Astrocyte of the spinal cord (primary cell): Measurements from ENCODE around the gene RAB4A.

Source experiments
- DNase-seq: peaks from one replicate; pipeline ENCODE4 v3.0.0; 2011; ENCODE audit warnings: low read depth, low spot score
- H3K4me3 ChIP-seq: 2 replicates; pipeline ENCODE4 v1.5.1; 2011; ENCODE audit warnings: low read depth, mild to moderate bottlenecking, low read length, moderate library complexity
- CTCF ChIP-seq: IDR thresholded peaks from 2 replicates; pipeline ENCODE4 v1.5.1; 2012; ENCODE audit warnings: low read depth, mild to moderate bottlenecking, low read length, inconsistent platforms
- in situ Hi-C: cut with HindIII; loops from 2 replicates; pipeline ENCODE4 v1.10.0; 2017; ENCODE audit warnings: low sequenced_read_pairs

The RAB4A gene

GRCh38 chr1:229273507-229274232 is 2.8 kb downstream of the RAB4A start:
- no peak overlapping the region for H3K4me3 ChIP-seq
- in situ Hi-C loops, result no loop called here
- TF ChIP-seq CTCF, result no peak
- DNase-seq, result peak; percentile 49

- in situ Hi-C loops, result loop anchor here (25.0 kb wide), 1 partner anchor 212 kb away; no protein-coding TSS in a partner anchor
- no peak for DNase-seq
- H3K4me3 ChIP-seq, result no peak overlapping the region
- TF ChIP-seq CTCF, result no peak
Observed at GRCh38 chr1:229275005-229275404, 4.1 kb downstream of the RAB4A start.

GRCh38 chr1:229278120-229278741 is 7.3 kb downstream of the RAB4A start:
- in situ Hi-C loops, result loop anchor here (25.0 kb wide), 1 partner anchor 209 kb away; no protein-coding TSS in a partner anchor
- H3K4me3 ChIP-seq, result no peak overlapping the region
- DNase-seq, result no peak
- no peak for TF ChIP-seq CTCF

GRCh38 chr1:229279242-229279641 is 8.3 kb downstream of the RAB4A start:
- no peak for TF ChIP-seq CTCF
- no peak for DNase-seq
- in situ Hi-C loops, result loop anchor here (25.0 kb wide), 1 partner anchor 208 kb away; no protein-coding TSS in a partner anchor
- H3K4me3 ChIP-seq, result no peak overlapping the region

- DNase-seq, result no peak
- no peak for TF ChIP-seq CTCF
- H3K4me3 ChIP-seq, result no peak overlapping the region
- in situ Hi-C loops, result loop anchor here (25.0 kb wide), 1 partner anchor 207 kb away; no protein-coding TSS in a partner anchor
Observed at GRCh38 chr1:229280037-229280828, 9.3 kb downstream of the RAB4A start.

GRCh38 chr1:229280921-229281320 is 10.0 kb downstream of the RAB4A start:
- H3K4me3 ChIP-seq, result no peak overlapping the region
- DNase-seq, result peak; percentile 9
- no peak for TF ChIP-seq CTCF
- in situ Hi-C loops, result loop anchor here (25.0 kb wide), 1 partner anchor 206 kb away; no protein-coding TSS in a partner anchor
